ENCODE data around the gene GSC2.

Gene GSC2

GRCh38 chr22:19120829-19121630, 29.1 kb downstream of the GSC2 start:
- peaks cover 44% of the 10 kb centered on the region for H3K4me1 ChIP-seq (ENCODE audit: insufficient read depth, low read length)
- H3K9me3 ChIP-seq (ENCODE audit: low read length), result no peaks in the 10 kb centered on the region
- no peaks in the 10 kb centered on the region for H3K27me3 ChIP-seq (ENCODE audit: control insufficient read depth in 1 of 2, insufficient read depth in 2 of 2, low read length in 2 of 2)
- peak overlapping the region; percentile 60 for H3K9ac ChIP-seq (ENCODE audit: low read length)
- peak overlapping the region; percentile 78 to 94 for H3K4me3 ChIP-seq (ENCODE audit: low read depth in 1 of 2, low read length in 2 of 2)
- H3K27ac ChIP-seq (ENCODE audit: low read depth, low read length), result peak overlapping the region; percentile 89
- no peaks in the 10 kb centered on the region for H3K36me3 ChIP-seq (ENCODE audit: insufficient read depth, low read length)

- Histone ChIP-seq H3K9ac (ENCODE audit: low read length) (no peak overlapping the region), H3K4me1 (ENCODE audit: insufficient read depth, low read length) (peaks cover 44% of the 10 kb centered on the region)
These were observed 30.1 kb downstream of the GSC2 start for GRCh38 chr22:19119949-19120348.

DNA sequence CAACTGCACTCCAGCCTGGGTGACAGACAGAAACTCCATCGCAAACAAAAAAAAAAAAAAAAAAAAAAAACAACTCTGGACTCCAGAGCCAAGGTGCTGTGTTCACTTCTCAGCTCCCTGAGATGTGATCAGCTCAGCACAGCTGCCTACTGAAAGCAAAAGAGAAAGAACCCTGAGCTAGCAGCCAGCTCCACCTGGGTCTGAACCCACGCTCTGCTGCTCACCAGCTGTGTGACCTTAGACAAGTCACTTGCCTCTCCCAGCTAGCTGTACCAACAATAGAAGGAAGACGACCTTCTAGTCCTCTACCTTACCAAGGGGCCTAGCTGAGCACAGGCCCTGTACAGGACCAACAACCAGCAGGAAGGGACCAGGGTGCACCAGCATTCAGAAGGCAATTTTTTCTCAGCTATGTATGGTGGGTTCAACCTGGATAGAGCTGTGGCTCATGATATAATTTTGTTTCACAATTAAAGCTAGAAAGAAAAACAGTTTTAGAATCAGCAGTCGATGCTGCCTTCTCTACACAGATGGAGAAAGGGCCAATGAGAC, 31.7 kb downstream of the GSC2 start:
- Histone ChIP-seq H3K27ac (ENCODE audit: low read depth, low read length) (no peak overlapping the region), H3K4me1 (ENCODE audit: insufficient read depth, low read length) (peaks cover 44% of the 10 kb centered on the region), H3K9ac (ENCODE audit: low read length) (no peak overlapping the region)

More at GRCh38 chr22:19119949-19120348, 30.1 kb downstream of the GSC2 start:
- Histone ChIP-seq H3K9me3 (ENCODE audit: low read length) (no peaks in the 10 kb centered on the region), H3K36me3 (ENCODE audit: insufficient read depth, low read length) (no peaks in the 10 kb centered on the region), H3K27me3 (ENCODE audit: control insufficient read depth in 1 of 2, insufficient read depth in 2 of 2, low read length in 2 of 2) (no peaks in the 10 kb centered on the region), H3K4me3 (ENCODE audit: low read depth in 1 of 2, low read length in 2 of 2) (peak overlapping the region in 1 of 2 donors; percentile 78), H3K27ac (ENCODE audit: low read depth, low read length) (no peak overlapping the region)

GRCh38 chr22:19117111-19117512, 33.0 kb downstream of the GSC2 start:
- no peak overlapping the region for H3K27ac ChIP-seq (ENCODE audit: low read depth, low read length)
- H3K4me3 ChIP-seq (ENCODE audit: low read depth in 1 of 2, low read length in 2 of 2), result no peak overlapping the region
- H3K9ac ChIP-seq (ENCODE audit: low read length), result no peak overlapping the region
- no peaks in the 10 kb centered on the region for H3K9me3 ChIP-seq (ENCODE audit: low read length)
- H3K36me3 ChIP-seq (ENCODE audit: insufficient read depth, low read length), result no peaks in the 10 kb centered on the region
- H3K4me1 ChIP-seq (ENCODE audit: insufficient read depth, low read length), result peaks cover 38% of the 10 kb centered on the region
- no peaks in the 10 kb centered on the region for H3K27me3 ChIP-seq (ENCODE audit: control insufficient read depth in 1 of 2, insufficient read depth in 2 of 2, low read length in 2 of 2)

More for the DNA sequence above, 31.7 kb downstream of the GSC2 start:
- Histone ChIP-seq H3K27me3 (ENCODE audit: control insufficient read depth in 1 of 2, insufficient read depth in 2 of 2, low read length in 2 of 2) (no peaks in the 10 kb centered on the region), H3K36me3 (ENCODE audit: insufficient read depth, low read length) (no peaks in the 10 kb centered on the region), H3K9me3 (ENCODE audit: low read length) (no peaks in the 10 kb centered on the region), H3K4me3 (ENCODE audit: low read depth in 1 of 2, low read length in 2 of 2) (no peak overlapping the region)

DNA sequence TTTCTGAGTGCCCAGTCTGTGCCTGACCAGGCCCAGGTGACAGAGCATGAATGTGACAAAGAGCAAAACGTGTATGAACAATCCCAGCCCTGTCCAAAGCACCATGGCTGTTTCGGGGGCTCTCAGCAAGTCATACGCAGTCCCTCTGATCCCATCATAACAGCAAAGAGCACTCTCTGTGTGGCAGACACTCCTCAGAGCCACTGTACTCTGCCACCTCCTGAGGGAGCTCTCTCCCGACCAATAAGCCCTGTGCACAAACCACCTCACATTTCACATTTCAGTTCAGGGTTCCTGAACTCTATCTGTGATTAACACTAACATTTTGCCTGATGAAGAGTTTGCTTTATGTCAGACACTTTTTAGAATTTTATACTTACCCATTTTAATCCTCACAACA, 34.5 kb downstream of the GSC2 start:
- H3K4me1 ChIP-seq (ENCODE audit: insufficient read depth, low read length), result peaks cover 31% of the 10 kb centered on the region
- no peak overlapping the region for H3K27ac ChIP-seq (ENCODE audit: low read depth, low read length)
- H3K9me3 ChIP-seq (ENCODE audit: low read length), result no peaks in the 10 kb centered on the region
- no peaks in the 10 kb centered on the region for H3K27me3 ChIP-seq (ENCODE audit: control insufficient read depth in 1 of 2, insufficient read depth in 2 of 2, low read length in 2 of 2)
- no peak overlapping the region for H3K4me3 ChIP-seq (ENCODE audit: low read depth in 1 of 2, low read length in 2 of 2)
- no peak overlapping the region for H3K9ac ChIP-seq (ENCODE audit: low read length)
- no peaks in the 10 kb centered on the region for H3K36me3 ChIP-seq (ENCODE audit: insufficient read depth, low read length)

DNA sequence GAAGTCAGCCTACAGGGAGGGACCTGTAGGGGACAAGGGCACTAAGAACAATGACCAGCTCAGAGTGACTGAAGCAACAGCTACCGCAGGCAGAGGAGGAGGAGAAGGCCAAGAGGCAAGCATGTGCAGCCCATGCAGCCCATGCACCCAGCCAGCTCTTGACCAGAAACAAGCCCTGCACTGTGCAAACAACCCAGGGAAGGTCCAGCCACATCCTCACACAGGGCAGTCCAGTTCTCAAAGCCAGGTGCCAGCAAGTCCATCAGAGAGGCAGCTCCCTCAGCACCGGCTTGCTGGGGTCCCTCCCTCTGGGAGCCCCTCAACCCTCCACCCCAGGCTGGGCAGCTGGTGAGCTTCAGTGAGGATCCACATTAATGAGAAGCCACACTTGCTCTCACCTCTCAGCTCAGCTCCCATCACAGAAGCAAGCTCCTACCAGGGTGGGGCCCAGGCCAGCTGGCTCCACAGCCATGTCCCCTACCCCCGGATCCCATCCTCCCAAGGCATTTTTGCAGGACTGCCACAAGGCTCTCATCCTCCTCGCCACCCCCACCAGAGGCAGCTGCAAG, 35.0 kb downstream of the GSC2 start:
- H3K4me3 ChIP-seq (ENCODE audit: low read depth in 1 of 2, low read length in 2 of 2), result no peak overlapping the region
- no peak overlapping the region for H3K27ac ChIP-seq (ENCODE audit: low read depth, low read length)
- H3K9me3 ChIP-seq (ENCODE audit: low read length), result no peaks in the 10 kb centered on the region
- H3K4me1 ChIP-seq (ENCODE audit: insufficient read depth, low read length), result peaks cover 27% of the 10 kb centered on the region
- no peaks in the 10 kb centered on the region for H3K36me3 ChIP-seq (ENCODE audit: insufficient read depth, low read length)
- H3K9ac ChIP-seq (ENCODE audit: low read length), result no peak overlapping the region
- H3K27me3 ChIP-seq (ENCODE audit: control insufficient read depth in 1 of 2, insufficient read depth in 2 of 2, low read length in 2 of 2), result no peaks in the 10 kb centered on the region

DNA sequence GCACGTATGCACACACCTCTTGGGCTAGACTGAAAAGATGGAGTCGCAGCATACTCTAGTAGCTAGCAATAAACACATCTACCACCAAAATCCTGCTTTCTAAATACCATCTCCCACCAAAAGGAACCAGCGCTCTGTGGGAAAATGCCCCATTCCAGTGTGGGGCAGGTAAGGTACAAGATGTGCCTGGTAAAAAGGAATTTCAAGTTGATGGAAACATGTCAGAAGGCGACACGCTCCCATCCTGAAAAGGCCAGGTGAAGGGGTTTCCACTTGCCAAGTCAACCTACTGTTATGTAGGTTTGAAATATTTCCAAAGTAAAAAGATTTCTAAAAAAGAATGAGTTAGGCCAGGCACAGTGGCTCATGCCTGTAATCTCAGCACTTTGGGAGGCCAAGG, 36.7 kb downstream of the GSC2 start:
- Histone ChIP-seq H3K9ac (ENCODE audit: low read length) (no peak overlapping the region), H3K4me3 (ENCODE audit: low read depth in 1 of 2, low read length in 2 of 2) (no peak overlapping the region), H3K9me3 (ENCODE audit: low read length) (no peaks in the 10 kb centered on the region), H3K36me3 (ENCODE audit: insufficient read depth, low read length) (no peaks in the 10 kb centered on the region), H3K27ac (ENCODE audit: low read depth, low read length) (no peak overlapping the region), H3K4me1 (ENCODE audit: insufficient read depth, low read length) (peaks cover 18% of the 10 kb centered on the region), H3K27me3 (ENCODE audit: control insufficient read depth in 1 of 2, insufficient read depth in 2 of 2, low read length in 2 of 2) (no peaks in the 10 kb centered on the region)

DNA sequence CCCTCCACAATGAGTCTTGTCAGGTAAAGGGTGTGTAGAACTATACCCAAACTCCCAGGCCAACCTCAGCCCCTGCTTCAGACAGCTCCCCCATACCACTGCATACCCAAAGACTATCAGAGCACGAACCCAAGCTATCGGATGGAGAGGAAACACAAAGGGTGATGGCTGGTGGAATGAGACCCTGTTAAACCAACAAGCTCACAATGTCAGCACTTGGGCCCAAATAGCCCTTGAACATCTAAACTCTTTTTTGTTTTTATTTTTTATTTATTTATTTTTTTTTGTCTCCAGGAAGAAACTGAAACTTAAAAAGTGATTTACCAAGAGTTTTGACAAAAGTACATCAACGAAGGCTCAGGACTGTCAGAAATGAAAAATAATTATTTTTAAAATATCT, 38.5 kb downstream of the GSC2 start:
- Histone ChIP-seq H3K9me3 (ENCODE audit: low read length) (no peaks in the 10 kb centered on the region), H3K36me3 (ENCODE audit: insufficient read depth, low read length) (no peaks in the 10 kb centered on the region), H3K9ac (ENCODE audit: low read length) (no peak overlapping the region), H3K4me3 (ENCODE audit: low read depth in 1 of 2, low read length in 2 of 2) (no peak overlapping the region), H3K27me3 (ENCODE audit: control insufficient read depth in 1 of 2, insufficient read depth in 2 of 2, low read length in 2 of 2) (no peaks in the 10 kb centered on the region), H3K4me1 (ENCODE audit: insufficient read depth, low read length) (peaks cover 23% of the 10 kb centered on the region), H3K27ac (ENCODE audit: low read depth, low read length) (no peak overlapping the region)

DNA sequence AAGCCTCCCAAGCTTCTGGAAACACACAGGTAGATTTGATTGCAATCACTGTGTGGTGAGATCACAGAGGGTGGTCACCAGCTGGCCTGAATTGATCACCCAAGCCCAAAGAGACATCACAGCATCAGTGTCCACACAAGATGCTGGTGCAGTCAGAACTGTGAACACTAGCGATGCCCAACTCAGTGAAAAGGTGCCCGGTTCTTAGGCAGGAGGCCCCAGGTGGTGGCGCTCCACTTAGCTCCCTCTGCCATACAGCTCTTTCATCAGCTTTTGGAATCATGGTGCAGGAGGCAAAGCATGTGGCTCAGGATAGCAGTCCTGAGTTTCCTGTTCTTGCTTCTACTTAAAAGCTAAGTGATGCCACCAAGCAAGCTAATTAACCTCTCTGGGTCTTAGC, 39.0 kb downstream of the GSC2 start:
- H3K27me3 ChIP-seq (ENCODE audit: control insufficient read depth in 1 of 2, insufficient read depth in 2 of 2, low read length in 2 of 2), result no peaks in the 10 kb centered on the region
- H3K36me3 ChIP-seq (ENCODE audit: insufficient read depth, low read length), result no peaks in the 10 kb centered on the region
- H3K4me1 ChIP-seq (ENCODE audit: insufficient read depth, low read length), result peaks cover 27% of the 10 kb centered on the region
- no peak overlapping the region for H3K9ac ChIP-seq (ENCODE audit: low read length)
- no peak overlapping the region for H3K27ac ChIP-seq (ENCODE audit: low read depth, low read length)
- no peaks in the 10 kb centered on the region for H3K9me3 ChIP-seq (ENCODE audit: low read length)
- no peak overlapping the region for H3K4me3 ChIP-seq (ENCODE audit: low read depth in 1 of 2, low read length in 2 of 2)

- H3K9ac ChIP-seq (ENCODE audit: low read length), result no peak overlapping the region
- H3K36me3 ChIP-seq (ENCODE audit: insufficient read depth, low read length), result no peaks in the 10 kb centered on the region
- H3K9me3 ChIP-seq (ENCODE audit: low read length), result no peaks in the 10 kb centered on the region
- H3K4me1 ChIP-seq (ENCODE audit: insufficient read depth, low read length), result peaks cover 32% of the 10 kb centered on the region
- H3K4me3 ChIP-seq (ENCODE audit: low read depth in 1 of 2, low read length in 2 of 2), result no peak overlapping the region
- no peak overlapping the region for H3K27ac ChIP-seq (ENCODE audit: low read depth, low read length)
- no peaks in the 10 kb centered on the region for H3K27me3 ChIP-seq (ENCODE audit: control insufficient read depth in 1 of 2, insufficient read depth in 2 of 2, low read length in 2 of 2)
These were observed 39.4 kb downstream of the GSC2 start for GRCh38 chr22:19110646-19111045.

DNA sequence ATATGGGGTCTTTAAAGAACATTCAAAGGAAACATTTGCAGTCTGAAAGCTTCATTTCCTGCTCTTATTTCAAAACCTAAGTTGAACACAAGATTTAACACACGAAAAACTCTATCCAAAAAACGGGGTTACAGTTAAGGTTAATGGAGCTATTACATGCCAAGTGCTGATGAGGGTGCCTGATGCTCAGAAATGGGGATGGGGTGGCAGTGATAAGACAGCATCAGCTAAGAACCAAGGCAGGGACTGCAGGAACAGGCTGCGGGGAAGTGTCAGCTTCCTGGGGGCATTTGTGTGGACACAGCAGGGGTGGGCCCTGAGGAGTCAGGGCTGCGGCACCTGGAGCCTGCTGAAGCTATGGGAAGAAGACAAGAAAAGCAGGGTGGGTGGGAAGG, 40.0 kb downstream of the GSC2 start:
- no peak overlapping the region for H3K27ac ChIP-seq (ENCODE audit: low read depth, low read length)
- peaks cover 34% of the 10 kb centered on the region for H3K4me1 ChIP-seq (ENCODE audit: insufficient read depth, low read length)
- H3K9ac ChIP-seq (ENCODE audit: low read length), result no peak overlapping the region
- no peaks in the 10 kb centered on the region for H3K9me3 ChIP-seq (ENCODE audit: low read length)
- H3K27me3 ChIP-seq (ENCODE audit: control insufficient read depth in 1 of 2, insufficient read depth in 2 of 2, low read length in 2 of 2), result no peaks in the 10 kb centered on the region
- no peaks in the 10 kb centered on the region for H3K36me3 ChIP-seq (ENCODE audit: insufficient read depth, low read length)
- no peak overlapping the region for H3K4me3 ChIP-seq (ENCODE audit: low read depth in 1 of 2, low read length in 2 of 2)

All from muscle layer of colon (tissue), 2 donors.